GM18951 (cell line): ENCODE results near the gene HBM.

Source experiments
- POLR2A ChIP-seq: IDR thresholded peaks from 4 replicates; pipeline ENCODE4 v1.6.1; 2011; ENCODE audit warnings: mild to moderate bottlenecking; ENCODE audit not compliant: insufficient read length, insufficient read depth; ENCODE audit errors: extremely low read depth
- in situ Hi-C: fragments of 300-500 bp; cut with MboI; formaldehyde crosslinking; loops from one replicate; pipeline ENCODE4 v1.12.0; 2022; ENCODE audit warnings: low sequenced_read_pairs, mixed read lengths, inconsistent platforms; ENCODE audit not compliant: unreplicated experiment

HBM gene

DNA sequence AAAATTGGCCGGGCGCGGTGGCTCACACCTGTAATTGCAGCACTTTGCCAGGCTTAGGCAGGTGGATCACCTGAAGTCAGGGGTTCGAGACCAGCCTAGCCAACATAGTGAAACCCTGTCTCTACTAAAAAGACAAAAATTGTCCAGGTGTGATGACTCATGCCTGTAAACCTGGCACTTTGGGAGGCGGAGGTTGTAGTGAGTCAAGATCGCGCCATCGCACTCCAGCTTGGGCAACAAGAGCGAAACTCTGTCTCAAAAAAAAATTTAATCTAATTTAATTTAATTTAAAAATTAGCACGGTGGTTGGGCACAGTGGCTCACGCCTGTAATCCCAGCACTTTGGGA lies 12.9 kb downstream of the HBM start:
- in situ Hi-C loops = no loop called here
- TF ChIP-seq POLR2A = no peak

DNA sequence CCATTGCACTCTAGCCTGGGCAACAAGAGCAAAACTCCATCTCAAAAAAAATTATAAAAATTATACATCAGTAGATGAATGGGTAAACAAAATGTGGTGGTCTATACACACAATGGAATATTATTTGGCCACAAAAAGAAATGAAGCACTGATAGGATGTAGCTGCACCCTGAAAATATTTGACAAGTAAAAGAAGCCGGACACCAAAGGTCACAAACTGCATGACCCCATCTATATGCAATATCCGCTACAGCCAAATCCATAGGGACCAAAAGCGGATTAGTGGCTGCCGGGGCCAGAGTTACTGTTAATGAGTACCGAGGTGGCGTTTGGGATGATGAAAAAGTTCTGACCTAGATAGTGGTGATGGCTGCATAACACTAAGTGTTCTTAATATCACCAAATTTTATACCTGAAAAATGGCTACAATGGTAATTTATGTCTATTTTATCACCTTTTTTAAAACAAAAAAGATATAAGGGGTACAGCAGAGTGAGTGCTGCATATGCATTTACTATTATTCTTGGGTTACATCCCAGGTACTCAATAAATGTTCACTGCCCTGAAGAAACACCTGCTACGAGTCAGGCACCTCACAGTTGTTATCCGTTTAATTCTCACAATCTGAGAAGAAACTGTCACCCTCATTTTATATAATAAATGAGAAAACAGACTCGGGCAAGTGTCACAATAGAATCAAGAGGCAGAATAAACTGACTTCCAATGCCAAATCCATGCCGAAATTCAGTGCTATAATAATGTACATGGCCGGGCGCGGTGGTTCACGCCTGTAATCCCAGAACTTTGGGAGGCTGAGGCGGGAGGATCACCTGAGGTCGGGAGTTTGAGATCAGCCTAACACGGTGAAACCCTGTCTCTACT lies 13.7 kb downstream of the HBM start:
- in situ Hi-C loops = no loop called here
- no peak for TF ChIP-seq POLR2A

DNA sequence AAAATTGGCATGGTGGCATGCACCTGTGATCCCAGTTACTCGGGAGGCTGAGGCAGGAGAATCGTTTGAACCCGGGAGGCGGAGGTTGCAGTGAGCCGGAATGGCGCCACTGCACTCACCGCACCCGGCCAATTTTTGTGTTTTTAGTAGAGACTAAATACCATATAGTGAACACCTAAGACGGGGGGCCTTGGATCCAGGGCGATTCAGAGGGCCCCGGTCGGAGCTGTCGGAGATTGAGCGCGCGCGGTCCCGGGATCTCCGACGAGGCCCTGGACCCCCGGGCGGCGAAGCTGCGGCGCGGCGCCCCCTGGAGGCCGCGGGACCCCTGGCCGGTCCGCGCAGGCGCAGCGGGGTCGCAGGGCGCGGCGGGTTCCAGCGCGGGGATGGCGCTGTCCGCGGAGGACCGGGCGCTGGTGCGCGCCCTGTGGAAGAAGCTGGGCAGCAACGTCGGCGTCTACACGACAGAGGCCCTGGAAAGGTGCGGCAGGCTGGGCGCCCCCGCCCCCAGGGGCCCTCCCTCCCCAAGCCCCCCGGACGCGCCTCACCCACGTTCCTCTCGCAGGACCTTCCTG lies 14.4 kb downstream of the HBM start, which contains the start of gene HBQ1:
TSS of gene HBQ1 (plus strand) at position 359 of the 575 bp plus-strand sequence. CDS start at position 387, 28 bp downstream.
- TF ChIP-seq POLR2A = no peak
- in situ Hi-C loops = no loop called here

DNA sequence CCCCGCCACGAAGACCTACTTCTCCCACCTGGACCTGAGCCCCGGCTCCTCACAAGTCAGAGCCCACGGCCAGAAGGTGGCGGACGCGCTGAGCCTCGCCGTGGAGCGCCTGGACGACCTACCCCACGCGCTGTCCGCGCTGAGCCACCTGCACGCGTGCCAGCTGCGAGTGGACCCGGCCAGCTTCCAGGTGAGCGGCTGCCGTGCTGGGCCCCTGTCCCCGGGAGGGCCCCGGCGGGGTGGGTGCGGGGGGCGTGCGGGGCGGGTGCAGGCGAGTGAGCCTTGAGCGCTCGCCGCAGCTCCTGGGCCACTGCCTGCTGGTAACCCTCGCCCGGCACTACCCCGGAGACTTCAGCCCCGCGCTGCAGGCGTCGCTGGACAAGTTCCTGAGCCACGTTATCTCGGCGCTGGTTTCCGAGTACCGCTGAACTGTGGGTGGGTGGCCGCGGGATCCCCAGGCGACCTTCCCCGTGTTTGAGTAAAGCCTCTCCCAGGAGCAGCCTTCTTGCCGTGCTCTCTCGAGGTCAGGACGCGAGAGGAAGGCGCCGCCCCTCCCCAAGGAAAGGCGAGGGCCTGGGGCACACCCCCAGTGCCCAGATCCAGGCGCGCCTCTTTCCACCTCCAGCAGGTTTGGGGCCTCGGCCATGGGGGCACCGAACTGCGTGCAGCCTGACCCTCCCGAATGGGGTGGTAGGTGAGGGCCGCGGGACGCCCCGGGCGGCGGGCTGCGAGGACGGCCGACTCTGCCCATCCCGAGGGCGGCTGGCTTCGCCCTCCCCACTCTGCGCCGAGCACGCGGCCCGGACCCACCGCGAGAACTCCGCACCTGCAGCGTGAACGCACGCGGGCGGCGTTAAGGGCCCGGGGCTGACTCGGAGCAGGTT lies 15.1 kb downstream of the HBM start:
- in situ Hi-C loops = no loop called here
- TF ChIP-seq POLR2A = no peak

DNA sequence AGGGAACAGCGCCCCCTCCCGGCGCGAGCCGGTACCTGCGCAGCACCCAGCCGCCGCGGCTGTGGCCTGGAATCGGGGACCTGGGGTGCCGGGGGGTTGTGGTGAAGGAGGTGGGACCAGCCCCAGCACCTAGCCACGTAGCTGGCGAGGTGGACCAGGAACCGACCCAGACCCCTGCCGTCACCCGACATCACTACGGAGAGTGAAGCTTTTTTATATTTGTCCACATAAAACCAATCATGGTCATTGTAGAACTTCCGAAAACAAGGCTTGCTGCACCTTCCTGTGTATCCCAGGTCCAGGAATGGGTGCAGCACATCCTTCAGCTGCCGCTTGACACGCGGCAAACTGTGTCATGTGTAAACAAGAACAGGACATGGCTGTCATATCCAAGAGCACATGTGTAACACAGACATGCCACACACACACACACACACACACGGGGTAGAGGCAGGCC lies 15.8 kb downstream of the HBM start:
- in situ Hi-C loops = no loop called here

DNA sequence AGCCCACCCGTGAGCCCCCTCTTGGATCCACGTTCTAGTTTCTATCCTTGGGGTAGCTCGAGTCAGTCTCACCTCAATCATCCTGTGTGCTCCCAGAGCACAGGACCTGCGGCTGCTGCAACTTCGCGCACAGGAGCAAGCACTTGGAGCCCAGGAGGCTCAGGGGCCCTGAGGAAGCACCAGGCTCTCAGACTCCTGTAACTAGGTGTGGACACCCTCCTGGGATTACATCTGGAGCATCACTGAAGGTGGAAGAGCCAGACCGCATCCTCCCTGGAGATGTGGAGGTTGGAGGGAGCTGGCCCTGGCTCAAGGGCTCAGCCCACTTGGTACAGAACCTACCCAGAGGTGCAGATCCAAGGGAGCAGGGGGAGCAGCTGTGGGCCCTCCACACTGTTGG lies 17.2 kb downstream of the HBM start:
- in situ Hi-C loops = no loop called here
- TF ChIP-seq POLR2A = no peak

More for the DNA sequence above, 15.8 kb downstream of the HBM start:
- no peak for TF ChIP-seq POLR2A

DNA sequence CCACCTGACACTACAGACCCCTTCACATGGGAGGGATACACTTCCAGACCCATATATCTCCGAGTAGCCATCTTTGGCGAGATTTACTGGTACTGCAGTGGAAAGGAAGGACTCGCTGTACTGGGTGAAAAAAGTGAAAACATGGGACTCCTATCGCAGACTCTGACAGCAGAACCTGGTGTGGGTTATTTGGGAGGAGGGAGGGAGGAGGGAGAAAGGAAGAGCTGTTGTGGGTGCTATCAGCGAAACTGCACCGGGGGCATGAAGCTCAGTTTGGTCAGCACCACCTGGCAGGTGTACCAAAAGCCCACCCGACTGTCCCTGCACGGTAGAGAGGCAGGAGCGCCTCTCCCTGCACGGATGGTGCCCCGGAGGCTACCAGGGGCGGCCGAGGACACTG lies 19.4 kb downstream of the HBM start:
- in situ Hi-C loops = no loop called here
- no peak for TF ChIP-seq POLR2A

GRCh38 chr16:185691-186090 lies 19.9 kb downstream of the HBM start:
- in situ Hi-C loops = no loop called here

DNA sequence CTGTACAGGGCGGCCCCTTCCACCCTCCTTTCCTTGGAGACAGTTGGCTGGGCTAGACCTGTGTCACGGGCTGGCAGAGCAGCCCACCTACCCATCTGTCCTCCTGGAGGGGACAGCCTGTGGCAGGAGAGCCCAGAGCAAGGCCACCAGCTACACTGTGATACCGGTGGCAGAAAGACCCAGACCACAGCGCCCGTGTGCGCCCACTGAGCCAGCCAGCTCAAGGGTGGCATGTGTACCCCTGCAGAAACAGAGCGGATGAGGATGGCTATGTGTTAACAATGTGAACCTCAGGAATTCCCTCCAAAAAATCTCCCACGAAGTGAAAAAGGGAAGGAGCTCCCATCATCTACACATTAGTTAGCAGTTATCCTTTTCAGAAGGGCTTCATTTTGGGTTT lies 21.6 kb downstream of the HBM start:
- TF ChIP-seq POLR2A = no peak
- in situ Hi-C loops = no loop called here

More at GRCh38 chr16:185691-186090, 19.9 kb downstream of the HBM start:
- no peak for TF ChIP-seq POLR2A

DNA sequence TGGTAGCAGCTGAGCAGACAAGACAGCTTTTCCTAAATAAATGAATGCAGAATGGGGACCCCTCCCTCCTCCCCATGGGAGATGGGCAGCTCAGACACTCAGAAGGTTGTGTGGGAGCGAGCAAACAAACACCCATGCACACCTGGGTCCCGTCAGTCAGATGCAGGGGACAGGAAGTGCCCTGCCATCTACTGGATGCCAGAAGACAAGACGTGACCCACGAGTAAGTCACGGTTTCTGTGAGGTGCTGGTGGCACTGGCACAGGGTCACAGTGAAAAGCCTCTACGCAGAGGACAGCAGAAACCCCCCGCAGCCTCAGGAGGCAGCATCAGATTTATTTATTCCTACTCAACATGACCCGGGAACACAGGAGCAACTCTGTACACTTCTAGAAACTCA lies 22.9 kb downstream of the HBM start:
- TF ChIP-seq POLR2A = no peak
- in situ Hi-C loops = no loop called here

GRCh38 chr16:189604-190186 lies 23.9 kb downstream of the HBM start:
- no peak for TF ChIP-seq POLR2A
- in situ Hi-C loops = no loop called here

- in situ Hi-C loops = no loop called here
- TF ChIP-seq POLR2A = no peak
Measured at GRCh38 chr16:191831-192230, 26.1 kb downstream of the HBM start.

- TF ChIP-seq POLR2A = no peak
- in situ Hi-C loops = no loop called here
Measured at GRCh38 chr16:192686-193085, 26.9 kb downstream of the HBM start.
